ENCODE measurements around the gene ADD2.

DNA sequence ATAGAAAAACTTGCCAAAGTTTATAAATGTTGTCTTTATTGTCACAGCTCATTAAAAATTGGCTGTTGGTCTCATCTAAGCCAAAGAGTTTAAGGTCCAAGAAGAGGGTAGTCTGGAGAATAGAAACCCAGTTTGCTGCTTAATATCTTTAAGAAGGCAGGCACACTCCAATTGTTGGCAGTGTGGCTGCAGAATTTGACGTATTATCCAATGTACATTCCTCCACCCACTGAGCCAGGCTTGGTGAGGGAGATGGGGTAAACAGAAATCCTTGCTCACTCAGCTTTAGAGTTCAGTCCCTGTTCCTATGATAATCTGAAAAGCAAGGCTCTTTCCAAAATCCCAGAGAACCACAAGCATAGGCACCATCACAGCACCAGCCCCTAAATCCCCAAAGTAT lies 10.7 kb upstream of the ADD2 start:
- TF ChIP-seq, protein P1, sequence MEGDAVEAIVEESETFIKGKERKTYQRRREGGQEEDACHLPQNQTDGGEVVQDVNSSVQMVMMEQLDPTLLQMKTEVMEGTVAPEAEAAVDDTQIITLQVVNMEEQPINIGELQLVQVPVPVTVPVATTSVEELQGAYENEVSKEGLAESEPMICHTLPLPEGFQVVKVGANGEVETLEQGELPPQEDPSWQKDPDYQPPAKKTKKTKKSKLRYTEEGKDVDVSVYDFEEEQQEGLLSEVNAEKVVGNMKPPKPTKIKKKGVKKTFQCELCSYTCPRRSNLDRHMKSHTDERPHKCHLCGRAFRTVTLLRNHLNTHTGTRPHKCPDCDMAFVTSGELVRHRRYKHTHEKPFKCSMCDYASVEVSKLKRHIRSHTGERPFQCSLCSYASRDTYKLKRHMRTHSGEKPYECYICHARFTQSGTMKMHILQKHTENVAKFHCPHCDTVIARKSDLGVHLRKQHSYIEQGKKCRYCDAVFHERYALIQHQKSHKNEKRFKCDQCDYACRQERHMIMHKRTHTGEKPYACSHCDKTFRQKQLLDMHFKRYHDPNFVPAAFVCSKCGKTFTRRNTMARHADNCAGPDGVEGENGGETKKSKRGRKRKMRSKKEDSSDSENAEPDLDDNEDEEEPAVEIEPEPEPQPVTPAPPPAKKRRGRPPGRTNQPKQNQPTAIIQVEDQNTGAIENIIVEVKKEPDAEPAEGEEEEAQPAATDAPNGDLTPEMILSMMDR (IDR thresholded peaks at IDR 0.05), result no peak
- TF ChIP-seq POLR2A (IDR thresholded peaks at IDR 0.05), result no peak

Data from thyroid gland (tissue), 4 donors.